NCI-H2107 (cell line): ENCODE measurements around the gene CGREF1.
"Not testable (repeated sequence)": the region's sequence is repeated elsewhere in the genome, so short reads cannot be mapped to it uniquely, and the experiment has no call there.

ENCODE experiments used
- DNase-seq: peaks from one replicate; lab custom pipeline; 2025; lab: John Stamatoyannopoulos, UW

Gene CGREF1

GRCh38 chr2:27087823-27088410 lies 31.0 kb downstream of the CGREF1 start:
- no peak for DNase-seq

GRCh38 chr2:27086724-27087593 lies 32.0 kb downstream of the CGREF1 start, which contains the start of gene KHK:
Gene KHK (plus strand): TSS chr2:27086772. CDS start chr2:27087260, 488 bp downstream.
- DNase-seq, result no peak

GRCh38 chr2:27086090-27086723 lies 32.7 kb downstream of the CGREF1 start:
- DNase-seq, result peak; percentile 82

GRCh38 chr2:27085673-27086089 lies 33.2 kb downstream of the CGREF1 start:
- DNase-seq, result no peak

- DNase-seq, result no peak
Observed at GRCh38 chr2:27085062-27085672, 33.8 kb downstream of the CGREF1 start.

- no peak for DNase-seq
Observed at GRCh38 chr2:27084297-27085061, 34.4 kb downstream of the CGREF1 start.

- no peak for DNase-seq
Observed at GRCh38 chr2:27083410-27084296, 35.3 kb downstream of the CGREF1 start.

GRCh38 chr2:27082773-27083409 lies 36.0 kb downstream of the CGREF1 start:
- no peak for DNase-seq

GRCh38 chr2:27081984-27082772 lies 36.8 kb downstream of the CGREF1 start:
- DNase-seq, result no peak

- no peak for DNase-seq
Observed at GRCh38 chr2:27080603-27080936, 38.4 kb downstream of the CGREF1 start.

GRCh38 chr2:27080140-27080469 lies 38.8 kb downstream of the CGREF1 start:
- no peak for DNase-seq

GRCh38 chr2:27079233-27080139 lies 39.4 kb downstream of the CGREF1 start:
- DNase-seq, result no peak

- no peak for DNase-seq
Observed at GRCh38 chr2:27078267-27079194, 40.4 kb downstream of the CGREF1 start, which contains the start of gene EMILIN1. Gene EMILIN1 (plus strand): TSS chr2:27078615. CDS start chr2:27079066, 451 bp downstream.

- DNase-seq, result no peak
Observed at GRCh38 chr2:27077231-27077630, 41.7 kb downstream of the CGREF1 start.

GRCh38 chr2:27076323-27076722 lies 42.6 kb downstream of the CGREF1 start:
- no peak for DNase-seq

- DNase-seq, result not testable (repeated sequence)
Observed at GRCh38 chr2:27075566-27075871, 43.4 kb downstream of the CGREF1 start.

GRCh38 chr2:27074738-27075565 lies 44.0 kb downstream of the CGREF1 start:
- DNase-seq, result no peak
